Measurements from ENCODE around the gene AP3S2. TPM values are rescaled to one million over a fixed set of nuclear protein-coding genes. Genes with fewer than 3 reads are reported as not detected.
"Not testable (repeated sequence)": the region's sequence is repeated elsewhere in the genome, so short reads cannot be mapped to it uniquely, and the experiment has no call there.

Gene AP3S2
- total RNA-seq, 2 experiments from 2014 or later: 20.3 to 23.0 TPM

DNA sequence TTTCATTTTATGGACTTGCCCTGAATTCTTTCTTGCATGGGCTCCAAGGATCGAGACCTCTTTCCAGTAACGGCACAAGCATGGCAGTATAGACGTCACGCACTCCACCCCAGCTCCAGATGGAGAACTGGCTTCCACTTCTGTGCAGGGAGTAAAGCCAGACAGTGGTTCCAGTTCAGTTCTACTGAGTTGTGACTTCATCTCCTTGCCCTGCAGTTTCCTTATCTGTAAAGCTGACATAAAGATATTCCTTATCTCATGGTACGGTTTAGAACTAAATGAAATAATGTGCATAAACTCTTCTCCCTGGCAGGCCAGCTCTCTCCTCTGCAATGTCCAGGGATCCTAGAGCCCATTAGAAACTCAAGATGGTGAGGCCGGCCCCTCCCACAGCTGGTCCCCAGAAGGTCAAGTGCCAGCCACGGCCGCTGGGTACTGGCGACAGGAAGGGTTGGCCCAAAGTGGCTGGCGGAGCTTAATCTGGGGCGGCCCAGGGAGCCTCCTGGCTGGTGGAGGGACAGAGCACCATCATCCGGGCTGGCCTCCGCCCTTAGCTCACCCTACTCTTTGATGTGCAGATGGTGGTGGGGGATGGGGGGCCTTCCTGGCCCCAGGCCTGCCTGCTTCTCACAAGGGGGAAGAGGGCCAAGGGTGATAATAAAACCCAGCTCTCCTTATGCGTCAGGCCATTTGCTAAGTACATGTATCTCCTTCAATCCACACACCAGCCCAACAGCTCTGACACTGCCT lies 110.5 kb downstream of the AP3S2 start:
- TF ChIP-seq, protein P1, sequence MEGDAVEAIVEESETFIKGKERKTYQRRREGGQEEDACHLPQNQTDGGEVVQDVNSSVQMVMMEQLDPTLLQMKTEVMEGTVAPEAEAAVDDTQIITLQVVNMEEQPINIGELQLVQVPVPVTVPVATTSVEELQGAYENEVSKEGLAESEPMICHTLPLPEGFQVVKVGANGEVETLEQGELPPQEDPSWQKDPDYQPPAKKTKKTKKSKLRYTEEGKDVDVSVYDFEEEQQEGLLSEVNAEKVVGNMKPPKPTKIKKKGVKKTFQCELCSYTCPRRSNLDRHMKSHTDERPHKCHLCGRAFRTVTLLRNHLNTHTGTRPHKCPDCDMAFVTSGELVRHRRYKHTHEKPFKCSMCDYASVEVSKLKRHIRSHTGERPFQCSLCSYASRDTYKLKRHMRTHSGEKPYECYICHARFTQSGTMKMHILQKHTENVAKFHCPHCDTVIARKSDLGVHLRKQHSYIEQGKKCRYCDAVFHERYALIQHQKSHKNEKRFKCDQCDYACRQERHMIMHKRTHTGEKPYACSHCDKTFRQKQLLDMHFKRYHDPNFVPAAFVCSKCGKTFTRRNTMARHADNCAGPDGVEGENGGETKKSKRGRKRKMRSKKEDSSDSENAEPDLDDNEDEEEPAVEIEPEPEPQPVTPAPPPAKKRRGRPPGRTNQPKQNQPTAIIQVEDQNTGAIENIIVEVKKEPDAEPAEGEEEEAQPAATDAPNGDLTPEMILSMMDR (IDR thresholded peaks at IDR 0.05): no peak
- CTCF ChIA-PET: interaction anchor here (0.6 to 1.9 kb wide), 4 partner anchors 22 to 91 kb away, joined by 3 to 9 read pairs (median 4); no protein-coding TSS in a partner anchor

DNA sequence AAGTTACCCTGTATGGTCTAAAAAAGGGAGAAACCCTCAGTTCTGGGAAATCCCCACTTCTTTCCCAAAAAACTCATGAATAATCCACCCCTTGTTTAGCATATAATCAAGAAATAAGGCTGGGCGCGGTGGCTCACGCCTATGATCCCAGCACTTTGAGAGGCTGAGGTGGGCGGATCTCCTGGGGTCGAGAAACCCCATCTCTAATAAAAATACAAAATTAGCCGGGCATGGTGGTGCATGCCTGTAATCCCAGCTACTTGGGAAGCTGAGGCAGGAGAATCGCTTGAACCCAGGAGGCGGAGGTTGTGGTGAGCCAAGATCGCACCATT lies 111.2 kb downstream of the AP3S2 start:
- H3K27me3 Mint-ChIP-seq: peaks cover 12% of the 10 kb centered on the region
- ATAC-seq; H3K36me3 Mint-ChIP-seq (ENCODE audit: low read depth); H3K4me1 Mint-ChIP-seq (ENCODE audit: low read depth); intact Hi-C loops (cut with micrococcal nuclease); H3K9me3 Mint-ChIP-seq; H3K4me3 Mint-ChIP-seq; H3K27ac Mint-ChIP-seq; DNase-seq; POLR2A ChIA-PET: not testable (repeated sequence)
- CTCF ChIA-PET: interaction anchor here (1.6 to 1.9 kb wide), 2 partner anchors 22 to 92 kb away, joined by 5 to 9 read pairs; no protein-coding TSS in a partner anchor

More for the DNA sequence above, 110.5 kb downstream of the AP3S2 start:
- no peaks in the 10 kb centered on the region for H3K36me3 Mint-ChIP-seq (ENCODE audit: low read depth)
- H3K4me1 Mint-ChIP-seq (ENCODE audit: low read depth): peaks cover 5% of the 10 kb centered on the region
- no peak for ATAC-seq
- no peak for DNase-seq
- H3K27ac Mint-ChIP-seq: no peak overlapping the region
- intact Hi-C loops (cut with micrococcal nuclease): no loop called here
- POLR2A ChIA-PET: no interaction called here
- H3K27me3 Mint-ChIP-seq: peaks cover 10% of the 10 kb centered on the region
- H3K9me3 Mint-ChIP-seq: peaks cover 7% of the 10 kb centered on the region
- H3K4me3 Mint-ChIP-seq: no peak overlapping the region

DNA sequence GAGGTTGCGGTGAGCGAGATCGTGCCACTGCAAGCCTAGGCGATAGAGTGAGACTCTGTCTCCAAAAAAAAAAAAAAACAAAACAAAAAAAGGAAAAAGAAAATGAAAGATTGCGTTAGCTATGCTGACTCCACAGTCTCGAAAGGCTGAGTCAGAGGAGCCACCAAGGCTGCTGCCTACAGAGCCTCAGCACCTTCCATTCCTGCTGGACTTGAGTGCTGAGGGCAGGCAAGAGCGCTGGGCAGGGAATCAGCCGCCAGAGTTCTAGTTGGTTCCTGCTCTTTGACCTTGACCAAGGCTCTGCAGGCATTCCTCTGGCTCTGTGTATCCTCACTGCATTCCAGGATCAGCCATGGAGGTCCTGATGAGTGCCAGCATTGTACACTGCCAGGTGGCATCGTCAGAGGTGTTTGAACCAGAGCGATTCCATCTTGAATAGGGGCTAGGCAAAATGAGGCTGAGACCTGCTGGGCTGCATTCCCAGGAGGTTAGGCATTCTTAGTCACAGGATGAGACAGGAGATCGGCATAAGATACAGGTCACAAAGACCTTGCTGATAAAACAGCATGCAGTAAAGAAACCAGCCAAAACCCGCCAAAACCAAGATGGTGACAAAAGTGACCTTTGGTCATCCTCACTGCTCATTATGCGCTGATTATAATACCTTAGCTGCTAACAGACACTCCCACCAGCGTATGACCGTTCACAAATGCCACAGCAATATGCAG lies 111.7 kb downstream of the AP3S2 start:
- Mint-ChIP-seq H3K27me3 (peaks cover 16% of the 10 kb centered on the region), H3K27ac (no peak overlapping the region), H3K4me1 (ENCODE audit: low read depth) (peaks cover 5% of the 10 kb centered on the region), H3K4me3 (no peak overlapping the region), H3K36me3 (ENCODE audit: low read depth) (no peaks in the 10 kb centered on the region), H3K9me3 (no peaks in the 10 kb centered on the region)
- TF ChIP-seq, protein P1 (IDR thresholded peaks at IDR 0.05): no peak
- CTCF ChIA-PET: interaction anchor here (1.6 kb wide), 1 partner anchor 93 kb away, joined by 5 read pairs; no protein-coding TSS in a partner anchor
- ATAC-seq (no peak), DNase-seq (no peak)
- POLR2A ChIA-PET: interaction anchor here (0.6 kb wide), 1 partner anchor 82 kb away, joined by 3 read pairs; no protein-coding TSS in a partner anchor
- intact Hi-C loops (cut with micrococcal nuclease): no loop called here

DNA sequence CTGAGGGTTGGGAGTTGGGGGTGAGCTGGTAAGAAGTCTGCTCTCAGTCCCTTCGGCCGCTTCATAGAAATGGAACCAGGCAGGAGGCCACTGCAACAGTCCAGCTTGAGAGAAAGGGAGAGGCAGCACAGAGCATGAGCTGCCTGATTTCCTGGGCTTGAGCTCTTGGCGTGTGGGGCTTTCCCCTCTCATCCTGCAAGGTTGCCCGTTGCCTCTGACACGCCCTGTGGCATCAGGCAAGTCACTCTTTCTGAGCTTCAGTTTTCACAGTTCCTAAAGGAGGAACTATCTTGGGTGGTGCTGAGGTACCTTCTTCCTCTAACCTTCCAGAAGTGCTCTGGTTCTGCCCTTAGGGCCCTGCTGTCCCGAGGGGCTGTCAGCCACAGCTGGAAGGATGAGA lies 112.7 kb downstream of the AP3S2 start:
- Mint-ChIP-seq H3K27me3 (peaks cover 18% of the 10 kb centered on the region), H3K27ac (no peak overlapping the region), H3K36me3 (ENCODE audit: low read depth) (no peaks in the 10 kb centered on the region), H3K4me1 (ENCODE audit: low read depth) (peaks cover 5% of the 10 kb centered on the region), H3K9me3 (no peaks in the 10 kb centered on the region), H3K4me3 (no peak overlapping the region)
- intact Hi-C loops (cut with micrococcal nuclease): no loop called here
- TF ChIP-seq, protein P1 (IDR thresholded peaks at IDR 0.05): no peak
- POLR2A ChIA-PET: no interaction called here
- CTCF ChIA-PET: interaction anchor here (1.5 kb wide), 1 partner anchor 20 kb away, joined by 7 read pairs; no protein-coding TSS in a partner anchor
- ATAC-seq (peak; percentile 67), DNase-seq (peak; percentile 42)

DNA sequence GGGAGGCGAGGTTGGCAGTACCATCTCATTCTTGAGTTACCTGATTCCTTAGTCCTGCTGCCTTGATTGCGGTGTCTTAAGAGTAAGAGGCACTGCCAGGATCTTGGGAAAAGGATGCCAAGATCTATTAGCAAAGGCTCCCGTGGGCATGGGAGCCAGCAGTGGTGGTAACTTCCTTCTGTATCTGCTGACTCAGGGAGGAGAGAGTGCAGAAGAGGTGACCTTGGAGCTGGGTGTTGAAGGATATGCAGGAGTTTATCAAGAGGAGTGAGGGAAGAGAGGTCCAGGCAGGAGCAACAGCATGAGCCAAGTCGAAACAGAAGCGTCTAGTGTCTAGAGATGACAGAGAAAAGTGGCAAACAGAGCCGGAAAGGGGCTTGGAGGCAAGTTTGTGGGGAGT lies 113.2 kb downstream of the AP3S2 start:
- Mint-ChIP-seq H3K36me3 (ENCODE audit: low read depth) (no peaks in the 10 kb centered on the region), H3K27me3 (peaks cover 19% of the 10 kb centered on the region), H3K27ac (no peak overlapping the region), H3K4me3 (no peak overlapping the region), H3K9me3 (no peaks in the 10 kb centered on the region), H3K4me1 (ENCODE audit: low read depth) (peaks cover 5% of the 10 kb centered on the region)
- ChIA-PET POLR2A (no interaction called here), CTCF (interaction anchor here (1.5 kb wide), 1 partner anchor 19 kb away, joined by 7 read pairs; no protein-coding TSS in a partner anchor)
- TF ChIP-seq, protein P1 (IDR thresholded peaks at IDR 0.05): no peak
- intact Hi-C loops (cut with micrococcal nuclease): no loop called here
- ATAC-seq (no peak), DNase-seq (no peak)

Small RNA genes within 50 kb of the gene (microRNA-seq; reads per million reads assigned to microRNA genes)
- gene MIR5009 (ENCODE audit: borderline microRNAs expressed, borderline replicate concordance) (not detected), gene MIR5094 (ENCODE audit: borderline microRNAs expressed, borderline replicate concordance) (not detected)

Other genes starting within 250 kb of the AP3S2 start
- 1 to 10 TPM; 2.7 to 3.7 TPM for gene KIF7, start 238.5 kb downstream of the AP3S2 start, total RNA-seq
- 1 to 10 TPM in 1 of 2 experiments, under 1 TPM in 1; 0.50 to 1.1 TPM for gene PLIN1, start 214.6 kb downstream of the AP3S2 start, total RNA-seq
- 1 to 10 TPM; 3.3 to 4.0 TPM for gene PEX11A, start 203.2 kb downstream of the AP3S2 start, total RNA-seq
- gene WDR93, start 203.2 kb downstream of the AP3S2 start, total RNA-seq: not detected
- 1 to 10 TPM; 3.4 to 5.3 TPM for gene MESP1, start 142.7 kb downstream of the AP3S2 start, total RNA-seq
- not detected for gene MESP2, start 117.7 kb downstream of the AP3S2 start, total RNA-seq
- not detected for gene ANPEP, start 79.1 kb downstream of the AP3S2 start, total RNA-seq
- not detected for gene ARPIN, start 19.0 kb upstream of the AP3S2 start, total RNA-seq
- 10 to 100 TPM; 15.2 to 17.2 TPM for gene ZNF710, start 107.3 kb upstream of the AP3S2 start, total RNA-seq
- 100 to 1,000 TPM; 171 to 180 TPM for gene IDH2, start 208.5 kb upstream of the AP3S2 start, total RNA-seq